ENCODE results near the gene SLC35B1. TPM values are rescaled to one million over a fixed set of nuclear protein-coding genes. Genes with fewer than 3 reads are reported as not detected.

The SLC35B1 gene
- total RNA-seq, 1 experiment from 2014 or later, result 52.2 TPM

DNA sequence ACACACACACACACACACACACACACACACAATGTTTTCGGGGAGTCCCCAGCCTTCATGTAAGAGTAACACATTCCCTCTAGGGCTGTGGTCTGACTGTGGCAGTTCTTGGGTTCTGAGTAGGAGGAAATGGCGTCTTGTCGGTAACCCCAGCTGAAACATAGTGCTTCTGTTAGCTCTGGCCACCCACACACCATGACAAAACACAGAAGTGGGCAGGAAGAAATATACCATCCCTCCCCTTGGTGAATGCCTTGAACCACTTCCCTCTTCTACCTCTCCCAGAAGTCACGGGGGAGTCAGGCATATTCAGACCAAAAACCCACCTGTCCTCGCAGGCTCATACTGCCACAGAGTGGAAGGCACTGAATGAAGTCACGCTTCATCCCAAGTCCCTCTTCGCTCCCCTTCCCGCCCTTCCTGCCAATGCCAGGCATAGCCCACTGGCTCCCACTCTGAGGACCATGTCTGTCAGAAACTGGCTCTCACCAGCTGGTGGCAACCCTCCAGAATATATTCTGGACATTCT, 11.5 kb downstream of the SLC35B1 start:
- Histone ChIP-seq H3K36me3 (peaks cover 2% of the 10 kb centered on the region), H3K27ac (no peak overlapping the region), H3K4me3 (no peak overlapping the region), H3K27me3 (no peaks in the 10 kb centered on the region), H3K9me3 (replicated peaks) (no peaks in the 10 kb centered on the region), H3K4me1 (no peaks in the 10 kb centered on the region)
- DNase-seq, result peak in 1 of 2 experiments; percentile 14

DNA sequence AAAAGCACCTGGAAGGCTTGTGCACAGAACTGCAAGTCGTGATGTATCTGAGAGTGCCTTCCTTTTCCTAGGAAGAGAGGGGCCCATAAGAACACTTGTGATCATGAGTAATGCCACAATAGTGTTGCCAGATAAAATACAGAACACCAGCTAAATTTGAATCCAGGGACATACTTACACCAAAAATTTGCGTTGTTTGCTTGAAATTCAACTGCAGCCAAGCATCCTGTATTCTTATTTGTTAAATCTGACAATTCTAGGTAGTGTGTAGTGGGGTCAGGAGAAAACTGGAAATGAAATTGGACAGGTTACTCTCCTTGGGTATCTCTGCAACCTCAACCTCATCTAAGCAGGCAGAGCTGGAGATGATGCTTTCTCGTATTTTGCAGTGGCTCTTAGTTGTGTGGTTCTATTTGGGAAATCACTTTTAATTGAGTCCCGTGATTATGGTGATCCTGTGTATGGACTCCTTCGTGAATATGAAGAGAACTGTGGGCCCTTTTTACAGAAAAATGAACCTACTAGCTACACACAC, 12.0 kb downstream of the SLC35B1 start:
- Histone ChIP-seq H3K9me3 (replicated peaks) (no peaks in the 10 kb centered on the region), H3K27ac (no peak overlapping the region), H3K4me3 (no peak overlapping the region), H3K36me3 (no peaks in the 10 kb centered on the region), H3K4me1 (no peaks in the 10 kb centered on the region), H3K27me3 (no peaks in the 10 kb centered on the region)
- DNase-seq, result no peak

GRCh38 chr17:49694847-49695697, 12.7 kb downstream of the SLC35B1 start:
- Histone ChIP-seq H3K27me3 (no peaks in the 10 kb centered on the region), H3K4me3 (no peak overlapping the region), H3K27ac (no peak overlapping the region), H3K9me3 (replicated peaks) (no peaks in the 10 kb centered on the region), H3K4me1 (no peaks in the 10 kb centered on the region), H3K36me3 (no peaks in the 10 kb centered on the region)
- peak; percentile 40 to 68 for DNase-seq

DNA sequence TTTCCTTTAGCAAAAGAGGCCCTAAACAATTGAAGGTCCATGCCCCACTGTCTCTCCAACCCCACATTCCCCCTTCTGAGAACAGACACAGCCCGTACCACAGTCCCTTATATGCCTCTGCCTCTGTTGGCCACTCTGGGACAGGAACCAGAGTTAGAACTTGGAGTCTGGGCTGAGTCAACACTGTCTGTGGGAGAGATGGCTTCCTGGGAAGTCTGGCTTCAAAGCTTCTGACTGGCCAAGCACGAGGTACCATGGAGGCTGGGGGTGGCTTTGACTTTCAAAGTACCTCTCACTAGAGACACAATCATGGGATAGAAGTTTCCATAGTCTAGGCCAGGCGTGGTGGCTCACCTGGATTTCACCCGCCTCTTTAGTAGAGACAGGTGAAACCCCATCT, 15.0 kb downstream of the SLC35B1 start:
- H3K27ac ChIP-seq, result no peak overlapping the region
- no peaks in the 10 kb centered on the region for H3K27me3 ChIP-seq
- H3K36me3 ChIP-seq, result no peaks in the 10 kb centered on the region
- no peak overlapping the region for H3K4me3 ChIP-seq
- DNase-seq, result no peak
- no peaks in the 10 kb centered on the region for H3K9me3 ChIP-seq (replicated peaks)
- peaks cover 7% of the 10 kb centered on the region; the same call in 1 of the 2 replicates for H3K4me1 ChIP-seq

DNA sequence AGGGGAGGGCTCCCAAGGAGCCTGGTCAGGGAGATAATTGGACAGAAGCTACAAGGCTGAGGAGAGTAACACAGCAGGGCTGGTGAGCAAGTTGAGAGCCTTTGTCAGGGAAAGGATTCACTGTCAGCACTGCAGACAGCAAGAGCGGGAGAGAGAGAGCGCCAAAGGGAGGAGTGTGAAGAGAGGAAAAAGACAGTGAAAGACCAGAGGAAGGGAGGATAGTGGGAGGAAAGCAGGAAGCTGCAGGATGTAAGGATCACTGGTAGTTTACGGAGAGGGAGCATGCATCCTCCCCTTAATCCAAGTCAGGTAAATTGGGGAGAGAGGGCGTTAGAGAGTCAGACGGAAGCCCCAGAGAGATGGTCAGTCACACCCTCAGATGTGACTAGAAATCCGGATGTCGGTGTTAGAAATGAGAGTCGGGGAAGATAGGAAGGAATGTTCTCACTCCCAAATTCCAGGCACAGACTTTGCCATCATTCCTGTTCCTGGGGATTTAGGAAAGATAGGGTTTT, 16.0 kb downstream of the SLC35B1 start:
- Histone ChIP-seq H3K4me1 (peaks cover 7% of the 10 kb centered on the region; the same call in 1 of the 2 replicates), H3K4me3 (no peak overlapping the region), H3K27me3 (no peaks in the 10 kb centered on the region), H3K36me3 (no peaks in the 10 kb centered on the region), H3K27ac (no peak overlapping the region), H3K9me3 (replicated peaks) (no peaks in the 10 kb centered on the region)
- DNase-seq, result no peak

DNA sequence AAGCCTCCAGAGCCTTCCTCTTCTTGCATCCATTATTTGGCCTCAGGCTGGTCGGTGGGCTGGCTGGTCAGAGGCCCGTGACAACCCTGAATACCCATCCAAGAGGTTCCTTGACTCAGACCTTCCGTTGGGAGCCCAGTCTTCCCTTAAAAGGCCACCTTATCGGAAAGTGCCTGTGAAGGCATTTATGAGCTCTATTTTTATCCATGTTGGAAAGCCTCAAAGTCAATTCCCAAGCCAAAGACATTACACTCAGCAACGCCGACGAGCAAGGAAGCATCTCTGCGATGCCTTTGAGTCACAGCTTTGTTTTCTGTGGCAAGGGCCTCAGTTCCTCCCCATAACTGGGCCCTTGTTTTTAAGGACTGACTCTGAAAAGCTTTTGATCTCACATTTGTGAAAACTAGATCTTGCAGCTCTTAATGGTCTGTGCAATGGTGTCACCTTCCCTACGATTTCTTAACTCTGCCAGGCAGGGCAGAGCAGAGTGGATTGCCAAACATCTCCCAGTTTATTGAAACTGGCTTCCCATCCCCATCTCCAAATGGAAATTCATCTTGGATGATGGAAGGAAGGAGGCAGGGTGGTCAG, 16.6 kb downstream of the SLC35B1 start:
- H3K27ac ChIP-seq, result no peak overlapping the region
- peaks cover 7% of the 10 kb centered on the region; the same call in 1 of the 2 replicates for H3K4me1 ChIP-seq
- no peaks in the 10 kb centered on the region for H3K9me3 ChIP-seq (replicated peaks)
- no peak for DNase-seq
- H3K4me3 ChIP-seq, result no peak overlapping the region
- H3K27me3 ChIP-seq, result no peaks in the 10 kb centered on the region
- H3K36me3 ChIP-seq, result no peaks in the 10 kb centered on the region

GRCh38 chr17:49690256-49690655, 17.5 kb downstream of the SLC35B1 start:
- no peak for DNase-seq
- Histone ChIP-seq H3K9me3 (replicated peaks) (no peaks in the 10 kb centered on the region), H3K4me1 (peaks cover 7% of the 10 kb centered on the region; the same call in 1 of the 2 replicates), H3K27me3 (no peaks in the 10 kb centered on the region), H3K4me3 (no peak overlapping the region), H3K36me3 (no peaks in the 10 kb centered on the region), H3K27ac (no peak overlapping the region)

- no peak for DNase-seq
- Histone ChIP-seq H3K9me3 (replicated peaks) (no peaks in the 10 kb centered on the region), H3K4me3 (no peak overlapping the region), H3K27me3 (0 out of 2 replicates have a peak, but pooled peaks cover 4% of the 10 kb centered on the region), H3K36me3 (no peaks in the 10 kb centered on the region), H3K4me1 (peaks cover 7% of the 10 kb centered on the region; the same call in 1 of the 2 replicates), H3K27ac (no peak overlapping the region)
Observed at GRCh38 chr17:49688848-49689247, 18.9 kb downstream of the SLC35B1 start.

DNA sequence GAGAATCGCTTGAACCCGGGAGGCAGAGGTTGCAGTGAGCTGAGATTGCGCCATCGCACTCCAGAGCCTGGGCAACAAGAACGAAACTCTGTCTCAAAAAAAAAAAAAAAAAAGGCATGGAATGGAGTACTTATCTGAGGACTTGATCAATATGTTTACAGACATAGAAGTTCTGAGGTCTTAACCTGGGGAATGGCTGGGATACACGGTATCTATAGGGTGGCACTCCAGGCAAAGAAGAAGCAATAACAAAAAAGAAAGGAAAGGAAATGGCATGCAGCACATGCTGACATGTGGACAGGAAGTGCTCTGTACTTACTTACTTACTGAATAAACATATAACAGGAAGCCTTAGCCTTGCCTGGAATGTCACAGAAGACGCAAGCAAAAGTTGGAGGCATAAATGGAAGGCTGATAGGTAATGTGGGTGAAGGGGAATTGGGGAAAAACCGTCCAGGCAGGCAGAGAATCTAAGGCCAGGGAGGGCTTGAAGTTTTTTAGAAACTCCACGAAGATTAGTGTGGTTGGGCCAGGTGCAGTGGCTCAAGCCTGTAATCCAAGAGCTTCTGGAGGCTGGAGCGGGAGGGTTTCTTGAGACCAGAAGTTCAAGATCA, 19.8 kb downstream of the SLC35B1 start:
- no peak overlapping the region for H3K27ac ChIP-seq

DNA sequence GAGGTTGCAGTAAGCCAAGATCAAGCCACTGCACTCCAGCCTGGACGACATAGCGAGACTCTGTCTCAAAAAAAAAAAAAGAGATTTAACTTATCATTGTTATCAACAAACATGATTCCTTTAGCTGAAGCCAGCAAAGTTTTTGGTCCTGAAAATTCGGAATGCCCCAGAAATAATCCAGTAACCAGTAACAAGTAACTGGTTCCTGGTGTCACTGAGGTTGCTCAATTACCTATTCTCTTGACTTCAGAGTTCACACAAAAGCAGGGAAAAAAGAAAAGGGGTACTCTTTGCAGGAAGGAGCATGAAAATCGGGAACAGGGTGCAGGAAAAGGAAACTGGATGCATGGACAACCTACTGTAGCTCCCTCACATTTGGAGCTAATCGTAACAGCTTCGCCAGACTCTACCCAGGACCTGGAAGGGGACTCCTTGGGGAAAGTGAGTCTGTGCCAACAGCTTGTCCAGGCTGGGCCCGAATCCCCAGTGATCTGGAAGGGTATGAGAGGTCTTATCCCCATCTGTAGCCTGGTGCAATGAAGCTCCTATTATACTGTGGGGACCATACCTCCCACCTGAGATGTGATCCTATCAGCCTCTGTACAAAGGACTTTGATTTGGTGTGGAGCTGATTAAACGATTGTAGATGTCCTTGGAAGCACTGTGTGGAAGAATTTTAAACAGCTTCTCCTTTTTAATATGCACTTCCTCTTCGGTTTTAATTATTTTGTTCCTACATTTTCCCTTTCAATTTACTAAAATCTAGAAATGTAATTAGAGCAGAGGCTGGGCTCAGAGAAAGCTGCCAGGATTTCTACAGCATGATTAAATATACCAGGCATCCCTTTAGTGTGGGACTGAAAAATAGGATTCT, 26.4 kb downstream of the SLC35B1 start:
- Histone ChIP-seq H3K27ac (no peak overlapping the region), H3K36me3 (no peaks in the 10 kb centered on the region), H3K9me3 (replicated peaks) (no peaks in the 10 kb centered on the region; the same call in 1 of the 2 replicates), H3K27me3 (0 out of 2 replicates have a peak, but pooled peaks cover 4% of the 10 kb centered on the region), H3K4me3 (no peak overlapping the region), H3K4me1 (peaks cover 5% of the 10 kb centered on the region; the same call in 1 of the 2 replicates)
- DNase-seq, result no peak

More for the DNA sequence above, 19.8 kb downstream of the SLC35B1 start:
- Histone ChIP-seq H3K36me3 (no peaks in the 10 kb centered on the region), H3K27me3 (0 out of 2 replicates have a peak, but pooled peaks cover 4% of the 10 kb centered on the region), H3K9me3 (replicated peaks) (no peaks in the 10 kb centered on the region), H3K4me1 (peaks cover 7% of the 10 kb centered on the region; the same call in 1 of the 2 replicates), H3K4me3 (no peak overlapping the region)
- peak in 1 of 2 experiments; percentile 41 for DNase-seq

DNA sequence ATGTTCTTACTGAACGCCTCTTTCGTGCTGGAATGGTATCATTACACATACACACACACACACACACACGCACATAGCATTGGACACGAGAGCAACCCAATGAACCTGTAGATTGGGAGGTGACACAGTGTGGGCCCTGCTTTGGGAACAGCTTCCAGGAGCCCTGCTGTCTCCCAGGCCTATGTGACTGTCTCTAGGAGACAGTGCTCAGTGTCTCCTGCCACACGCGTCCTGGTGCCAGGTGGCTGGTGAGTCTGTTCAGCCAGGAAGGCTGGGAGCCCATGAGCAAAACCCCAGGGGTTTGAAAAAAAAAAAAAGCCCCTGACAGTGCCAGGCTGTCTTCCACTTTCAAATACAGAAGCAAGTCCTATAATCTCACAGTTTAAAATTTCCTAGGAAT, 27.4 kb downstream of the SLC35B1 start:
- Histone ChIP-seq H3K36me3 (no peaks in the 10 kb centered on the region; the same call in 1 of the 2 replicates), H3K27me3 (0 out of 2 replicates have a peak, but pooled peaks cover 4% of the 10 kb centered on the region), H3K27ac (no peak overlapping the region), H3K9me3 (replicated peaks) (no peaks in the 10 kb centered on the region; the same call in 1 of the 2 replicates), H3K4me3 (no peak overlapping the region), H3K4me1 (peaks cover 8% of the 10 kb centered on the region; the same call in 1 of the 2 replicates)
- DNase-seq, result no peak

DNA sequence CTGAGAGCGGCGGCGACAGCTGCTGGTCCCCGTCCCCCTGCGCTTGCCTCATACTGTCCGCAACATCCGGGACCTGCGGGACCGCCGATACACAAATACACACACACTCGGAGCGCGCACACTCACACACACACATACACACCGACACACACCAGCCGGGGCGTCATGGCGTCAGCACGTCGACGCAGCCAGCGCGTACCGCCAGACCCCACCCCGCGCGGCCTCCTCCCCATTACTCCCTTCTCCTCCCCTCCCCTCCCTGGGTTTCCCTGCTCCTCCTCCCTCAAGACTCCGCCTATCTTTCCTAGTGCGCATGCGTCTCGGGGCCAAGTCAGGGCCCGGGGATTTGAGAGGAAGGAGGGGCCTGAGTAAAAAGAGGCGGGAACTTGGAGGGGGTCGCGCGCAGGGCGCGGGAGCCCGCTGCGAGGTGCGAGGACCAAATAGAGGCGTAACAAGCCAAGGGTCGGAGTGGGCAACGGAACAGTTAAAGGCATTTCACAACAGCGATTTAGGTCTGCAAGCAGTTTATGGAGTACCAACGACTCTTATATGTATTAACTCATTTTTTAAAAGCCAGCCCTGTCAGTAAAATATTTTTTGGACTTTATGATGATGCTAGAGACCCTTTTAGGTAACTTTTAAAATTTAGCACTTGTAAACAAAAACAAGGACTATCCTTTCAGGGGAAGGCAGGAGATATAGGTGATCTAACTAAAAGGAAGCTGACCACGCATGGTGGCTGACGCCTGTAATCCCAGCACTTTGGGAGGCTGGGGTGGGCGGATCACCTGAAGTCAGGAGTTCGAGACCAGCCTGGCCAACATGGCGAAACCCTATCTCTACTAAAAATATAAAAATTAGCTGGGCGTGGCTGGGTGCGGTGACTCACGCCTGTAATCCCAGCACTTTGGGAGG, 29.6 kb downstream of the SLC35B1 start, which contains the start of gene SPOP:
Gene SPOP, minus strand, starts transcription at position 165 of the 915 bp plus-strand sequence. CDS start 55,287 bp downstream, outside the sequence.
- peaks cover 8% of the 10 kb centered on the region; the same call in 1 of the 2 replicates for H3K4me1 ChIP-seq
- no peaks in the 10 kb centered on the region; the same call in 1 of the 2 replicates for H3K36me3 ChIP-seq
- no peaks in the 10 kb centered on the region for H3K27me3 ChIP-seq
- no peaks in the 10 kb centered on the region; the same call in 1 of the 2 replicates for H3K9me3 ChIP-seq (replicated peaks)
- peak within 1 kb of the TSS; percentile 65 for H3K4me3 ChIP-seq
- peak; percentile 100 for DNase-seq
- peak within 1 kb of the TSS; percentile 93 for H3K27ac ChIP-seq

Data from SJCRH30 (cell line).